Memory B cell (primary cell): ENCODE measurements around the gene PRSS48.

ENCODE experiments used
- ATAC-seq: fragments of 150-1000 bp; cut with Tn5 transposase; 2 replicates; pipeline ENCODE4 v1.10.0; 2021; ENCODE audit warnings: low read depth, mild to moderate bottlenecking, moderate library complexity
- DNase-seq, 2 donors: peaks; one replicate each; pipeline ENCODE4 v3.0.0; 2022; ENCODE audit warnings: low spot score in 2 of 2
- H3K27ac Mint-ChIP-seq: one replicate; pipeline ENCODE4 v1.8.0; 2022; ENCODE audit warnings: mild to moderate bottlenecking, moderate library complexity, mixed read lengths
- H3K27me3 Mint-ChIP-seq: one replicate; pipeline ENCODE4 v1.8.0; 2022; ENCODE audit warnings: mixed read lengths
- H3K36me3 Mint-ChIP-seq: one replicate; pipeline ENCODE4 v1.8.0; 2022; ENCODE audit warnings: mild to moderate bottlenecking, mixed read lengths
- H3K4me1 Mint-ChIP-seq: one replicate; pipeline ENCODE4 v1.8.0; 2022; ENCODE audit warnings: mixed read lengths
- H3K4me3 Mint-ChIP-seq: one replicate; pipeline ENCODE4 v1.8.0; 2022; ENCODE audit warnings: mild to moderate bottlenecking, moderate library complexity, mixed read lengths
- H3K9me3 Mint-ChIP-seq: one replicate; pipeline ENCODE4 v1.8.0; 2022; ENCODE audit warnings: mixed read lengths

Gene PRSS48

DNA sequence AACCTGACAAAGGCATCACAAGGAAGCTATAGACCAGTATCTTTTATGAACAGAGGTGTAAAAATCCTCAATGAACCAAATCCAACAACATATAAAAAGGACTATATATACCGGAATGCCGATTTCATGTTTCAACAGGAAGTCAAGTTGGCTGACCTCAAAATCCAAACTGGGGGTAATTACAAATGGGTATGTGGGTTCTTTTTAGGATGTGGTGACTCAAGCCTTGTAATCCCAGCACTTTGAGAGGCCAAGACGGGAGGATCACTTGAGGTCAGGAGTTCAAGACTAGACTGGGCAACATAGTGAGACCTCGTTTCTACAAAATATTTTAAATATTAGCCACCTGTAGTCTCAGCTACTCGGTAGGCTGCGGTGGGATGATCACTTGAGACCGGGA lies 10.4 kb downstream of the PRSS48 start:
- ATAC-seq, result no peak
- H3K4me1 Mint-ChIP-seq, result no peaks in the 10 kb centered on the region
- DNase-seq, result no peak
- H3K27me3 Mint-ChIP-seq, result peaks cover 2% of the 10 kb centered on the region
- no peaks in the 10 kb centered on the region for H3K36me3 Mint-ChIP-seq
- H3K4me3 Mint-ChIP-seq, result no peak overlapping the region
- H3K9me3 Mint-ChIP-seq, result peaks cover 10% of the 10 kb centered on the region
- no peak overlapping the region for H3K27ac Mint-ChIP-seq

DNA sequence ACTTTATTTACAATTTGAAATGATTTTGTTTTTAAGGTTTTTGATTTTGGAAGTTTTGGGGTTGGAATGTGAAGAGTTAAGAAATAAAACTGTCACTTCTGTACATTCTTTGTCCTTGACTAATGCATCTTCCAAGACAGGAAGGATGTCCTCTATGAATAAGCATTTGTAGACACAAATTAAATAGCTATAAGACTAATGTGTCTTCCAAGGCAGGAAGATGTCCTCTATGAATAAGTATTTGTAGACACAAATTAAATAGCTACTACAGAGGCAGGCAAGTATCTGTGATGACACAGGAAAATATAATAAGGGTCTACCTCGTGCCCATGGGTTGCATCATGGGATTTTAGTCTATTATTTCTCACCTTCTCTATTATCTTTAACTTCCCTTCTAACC lies 14.5 kb downstream of the PRSS48 start:
- H3K36me3 Mint-ChIP-seq, result no peaks in the 10 kb centered on the region
- peaks cover 2% of the 10 kb centered on the region for H3K27me3 Mint-ChIP-seq
- no peak overlapping the region for H3K27ac Mint-ChIP-seq
- no peak overlapping the region for H3K4me3 Mint-ChIP-seq
- H3K9me3 Mint-ChIP-seq, result peaks cover 7% of the 10 kb centered on the region
- DNase-seq (no peak), ATAC-seq (no peak)
- H3K4me1 Mint-ChIP-seq, result no peaks in the 10 kb centered on the region

- H3K27me3 Mint-ChIP-seq, result peaks cover 2% of the 10 kb centered on the region
- DNase-seq, result no peak
- H3K4me1 Mint-ChIP-seq, result no peaks in the 10 kb centered on the region
- ATAC-seq, result no peak
- H3K36me3 Mint-ChIP-seq, result no peaks in the 10 kb centered on the region
- H3K27ac Mint-ChIP-seq, result no peak overlapping the region
- H3K4me3 Mint-ChIP-seq, result no peak overlapping the region
- peaks cover 7% of the 10 kb centered on the region for H3K9me3 Mint-ChIP-seq
Measured at GRCh38 chr4:151292038-151292437, 15.1 kb downstream of the PRSS48 start.

DNA sequence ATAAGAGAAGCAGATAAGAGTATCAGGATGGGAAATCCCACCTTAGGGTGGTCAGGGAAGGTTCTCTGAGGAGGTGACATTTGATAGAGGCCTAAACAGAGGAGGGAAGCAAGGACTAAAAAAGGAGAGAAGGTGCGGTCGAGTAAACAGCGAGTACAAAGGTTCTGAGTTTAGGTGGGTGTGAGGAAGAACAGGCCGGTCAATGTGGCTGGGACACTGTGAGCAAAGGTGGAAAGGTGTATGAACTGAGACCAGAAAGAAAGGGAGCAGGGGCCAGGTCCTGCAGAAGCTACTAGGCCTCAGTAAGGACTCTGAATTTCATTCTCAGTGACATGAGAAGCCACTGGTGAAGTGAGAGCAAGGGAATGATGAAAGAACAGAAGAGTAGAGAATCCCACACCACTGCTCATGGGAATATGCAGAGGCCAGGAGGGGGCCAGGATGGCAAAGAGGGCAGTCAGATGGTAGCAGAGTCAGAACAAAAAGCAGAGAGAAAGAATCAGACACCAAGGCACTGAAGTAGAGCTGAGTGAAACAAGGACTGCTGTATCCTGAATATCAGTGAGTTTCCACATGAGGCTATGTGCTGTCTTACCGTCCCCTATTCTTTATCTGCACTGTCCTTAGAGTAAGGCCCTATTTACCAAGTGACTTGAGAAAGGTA lies 18.0 kb downstream of the PRSS48 start:
- peaks cover 6% of the 10 kb centered on the region for H3K27me3 Mint-ChIP-seq

GRCh38 chr4:151296227-151296626 lies 19.3 kb downstream of the PRSS48 start:
- Mint-ChIP-seq H3K27me3 (peaks cover 6% of the 10 kb centered on the region), H3K4me3 (no peak overlapping the region), H3K9me3 (peaks cover 1% of the 10 kb centered on the region), H3K4me1 (no peaks in the 10 kb centered on the region), H3K27ac (no peak overlapping the region), H3K36me3 (no peaks in the 10 kb centered on the region)
- DNase-seq (no peak), ATAC-seq (no peak)

More for the DNA sequence above, 18.0 kb downstream of the PRSS48 start:
- Mint-ChIP-seq H3K9me3 (peaks cover 7% of the 10 kb centered on the region), H3K36me3 (no peaks in the 10 kb centered on the region), H3K4me3 (no peak overlapping the region), H3K27ac (no peak overlapping the region), H3K4me1 (no peaks in the 10 kb centered on the region)
- ATAC-seq (no peak), DNase-seq (no peak)

GRCh38 chr4:151297170-151297569 lies 20.2 kb downstream of the PRSS48 start:
- Mint-ChIP-seq H3K4me1 (no peaks in the 10 kb centered on the region), H3K27ac (no peak overlapping the region), H3K4me3 (no peak overlapping the region), H3K27me3 (peaks cover 7% of the 10 kb centered on the region), H3K36me3 (no peaks in the 10 kb centered on the region), H3K9me3 (peaks cover 1% of the 10 kb centered on the region)
- ATAC-seq (no peak), DNase-seq (no peak)

DNA sequence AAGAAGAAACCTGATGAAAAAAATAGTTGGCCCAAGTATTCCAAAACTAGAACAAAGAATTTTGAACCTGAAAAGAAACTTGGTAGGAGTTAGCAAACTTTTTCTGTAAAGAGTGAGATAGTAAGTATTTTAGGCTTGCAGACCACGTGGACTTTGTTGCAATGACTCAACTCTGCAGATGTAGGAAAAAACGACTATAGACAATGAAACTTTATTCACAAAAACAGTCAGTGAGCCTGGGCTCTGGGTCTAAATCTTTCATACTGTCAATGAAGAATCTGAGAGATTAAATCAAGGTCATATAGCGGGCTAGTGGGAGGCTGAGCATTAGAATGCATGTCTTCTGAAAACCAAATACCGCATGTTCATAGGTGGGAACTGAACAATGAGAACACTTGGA lies 25.5 kb downstream of the PRSS48 start:
- no peak for ATAC-seq
- Mint-ChIP-seq H3K27ac (no peak overlapping the region), H3K27me3 (peaks cover 5% of the 10 kb centered on the region), H3K4me1 (no peaks in the 10 kb centered on the region), H3K9me3 (no peaks in the 10 kb centered on the region), H3K4me3 (no peak overlapping the region), H3K36me3 (no peaks in the 10 kb centered on the region)
- DNase-seq, result no peak

DNA sequence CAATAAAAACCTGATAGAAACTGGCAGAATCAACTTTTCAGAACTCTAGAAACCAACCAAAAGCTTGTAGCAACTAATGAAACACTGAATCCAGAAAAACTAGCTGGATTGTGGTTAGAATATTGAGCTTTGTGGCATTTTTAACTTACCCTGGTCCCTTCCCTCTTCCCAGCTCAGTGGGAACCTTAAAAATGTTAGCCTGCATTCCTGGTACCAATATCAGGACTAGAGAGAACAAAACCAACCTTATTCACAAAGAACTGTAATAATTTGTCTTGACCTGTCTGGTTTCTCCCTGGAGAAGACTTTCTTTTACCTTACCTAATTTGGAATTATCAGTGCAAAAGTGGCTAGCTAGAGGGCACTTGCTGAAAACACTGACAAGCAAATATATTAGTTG lies 27.3 kb downstream of the PRSS48 start:
- Mint-ChIP-seq H3K27me3 (peaks cover 3% of the 10 kb centered on the region), H3K36me3 (no peaks in the 10 kb centered on the region), H3K9me3 (no peaks in the 10 kb centered on the region), H3K27ac (no peak overlapping the region), H3K4me3 (no peak overlapping the region), H3K4me1 (no peaks in the 10 kb centered on the region)
- DNase-seq, result no peak
- ATAC-seq, result no peak

- H3K9me3 Mint-ChIP-seq, result no peaks in the 10 kb centered on the region
Measured at GRCh38 chr4:151304755-151305154, 27.8 kb downstream of the PRSS48 start.

DNA sequence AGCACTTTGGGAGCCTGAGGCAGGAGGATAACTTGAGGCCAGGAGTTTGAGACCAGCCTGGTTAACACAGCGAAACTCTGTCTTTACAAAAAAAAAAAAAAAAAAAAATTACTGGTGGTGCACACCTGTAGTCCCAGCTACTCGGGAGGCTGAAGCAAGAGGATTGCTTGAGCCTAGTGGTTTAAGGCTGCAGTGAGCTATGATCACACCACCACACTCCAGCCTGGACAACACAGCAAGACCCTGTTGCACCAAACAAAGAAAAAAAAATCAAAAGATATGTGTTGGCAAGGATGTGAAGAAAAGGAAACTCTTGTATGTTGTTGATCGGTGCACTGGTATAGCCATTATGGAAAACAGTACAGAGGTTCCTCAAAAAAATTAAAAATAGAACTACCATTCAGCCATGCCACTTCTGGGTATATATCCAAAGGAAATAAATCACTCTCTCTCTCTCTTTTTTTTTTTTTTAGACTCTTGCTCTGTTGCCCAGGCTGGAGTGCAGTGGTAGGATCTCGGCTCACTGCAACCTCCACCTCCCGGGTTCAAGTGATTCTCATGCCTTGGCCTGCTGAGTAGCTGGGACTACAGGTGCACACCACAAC lies 33.3 kb downstream of the PRSS48 start:
- H3K27ac Mint-ChIP-seq, result no peak overlapping the region
- no peaks in the 10 kb centered on the region for H3K9me3 Mint-ChIP-seq
- H3K36me3 Mint-ChIP-seq, result no peaks in the 10 kb centered on the region
- no peak for ATAC-seq
- no peaks in the 10 kb centered on the region for H3K27me3 Mint-ChIP-seq
- H3K4me3 Mint-ChIP-seq, result no peak overlapping the region
- DNase-seq, result no peak
- H3K4me1 Mint-ChIP-seq, result no peaks in the 10 kb centered on the region

More at GRCh38 chr4:151304755-151305154, 27.8 kb downstream of the PRSS48 start:
- H3K4me1 Mint-ChIP-seq, result no peaks in the 10 kb centered on the region
- no peak overlapping the region for H3K27ac Mint-ChIP-seq
- H3K36me3 Mint-ChIP-seq, result no peaks in the 10 kb centered on the region
- DNase-seq, result no peak
- ATAC-seq, result no peak
- no peak overlapping the region for H3K4me3 Mint-ChIP-seq
- peaks cover 3% of the 10 kb centered on the region for H3K27me3 Mint-ChIP-seq

DNA sequence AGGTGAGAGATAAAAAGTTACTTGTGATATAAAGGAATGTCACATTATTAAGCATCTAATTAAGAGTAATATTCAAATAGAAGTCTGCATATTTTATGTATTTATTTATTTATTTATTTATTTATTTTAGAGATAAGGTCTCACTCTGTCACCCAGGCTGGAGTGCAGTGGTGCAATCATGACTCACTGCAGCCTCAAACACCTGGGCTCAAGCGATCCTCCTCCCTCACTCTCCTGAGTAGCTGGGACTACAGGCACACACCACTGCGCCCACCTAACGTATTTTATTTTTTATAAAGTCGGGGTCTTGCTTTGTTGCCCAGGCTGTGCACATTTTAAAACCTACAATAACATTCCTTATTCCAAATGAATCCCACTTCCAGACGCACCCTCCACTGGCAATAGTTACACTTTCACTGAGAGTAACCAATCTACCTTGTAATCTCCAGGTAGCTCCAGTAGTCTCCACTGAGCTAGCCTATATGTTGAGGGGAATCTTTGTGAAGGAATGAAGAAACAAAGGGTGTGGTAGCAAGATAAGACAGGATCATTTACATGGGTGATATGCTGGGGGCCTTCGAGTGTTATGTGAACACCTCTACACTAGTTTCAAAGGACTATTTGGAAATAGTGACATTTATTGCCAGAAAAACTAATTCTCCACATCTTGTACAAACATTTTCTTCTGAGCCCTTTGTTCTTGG lies 36.5 kb downstream of the PRSS48 start:
- Mint-ChIP-seq H3K27ac (no peak overlapping the region), H3K4me3 (no peak overlapping the region)

DNA sequence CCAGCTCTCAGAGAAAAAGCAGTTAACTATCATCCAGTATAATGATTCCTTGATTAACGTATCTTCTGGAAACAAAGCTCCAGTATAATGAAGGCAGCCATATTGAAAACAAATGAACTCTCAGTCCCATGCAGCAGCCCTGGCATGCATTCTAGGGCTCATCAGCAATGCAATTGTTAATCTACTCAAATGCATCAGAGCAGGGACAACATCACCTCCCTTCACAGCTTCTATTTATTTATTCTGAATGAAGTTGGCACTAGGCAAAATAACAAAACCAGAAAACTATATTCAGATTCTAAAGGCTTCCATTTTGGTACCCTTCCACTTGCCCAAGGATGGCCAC lies 37.0 kb downstream of the PRSS48 start:
- DNase-seq, result no peak

More for the DNA sequence above, 36.5 kb downstream of the PRSS48 start:
- Mint-ChIP-seq H3K4me1 (no peaks in the 10 kb centered on the region), H3K9me3 (no peaks in the 10 kb centered on the region), H3K27me3 (no peaks in the 10 kb centered on the region), H3K36me3 (no peaks in the 10 kb centered on the region)
- DNase-seq (no peak), ATAC-seq (no peak)

GRCh38 chr4:151314479-151314878 lies 37.5 kb downstream of the PRSS48 start:
- ATAC-seq, result no peak
- H3K27ac Mint-ChIP-seq, result no peak overlapping the region
- DNase-seq, result no peak
- no peaks in the 10 kb centered on the region for H3K9me3 Mint-ChIP-seq
- no peaks in the 10 kb centered on the region for H3K4me1 Mint-ChIP-seq
- H3K36me3 Mint-ChIP-seq, result no peaks in the 10 kb centered on the region
- no peaks in the 10 kb centered on the region for H3K27me3 Mint-ChIP-seq
- no peak overlapping the region for H3K4me3 Mint-ChIP-seq

More for the DNA sequence above, 37.0 kb downstream of the PRSS48 start:
- no peaks in the 10 kb centered on the region for H3K27me3 Mint-ChIP-seq
- H3K36me3 Mint-ChIP-seq, result no peaks in the 10 kb centered on the region
- no peak overlapping the region for H3K27ac Mint-ChIP-seq
- no peaks in the 10 kb centered on the region for H3K4me1 Mint-ChIP-seq
- no peak for ATAC-seq
- no peaks in the 10 kb centered on the region for H3K9me3 Mint-ChIP-seq
- no peak overlapping the region for H3K4me3 Mint-ChIP-seq

DNA sequence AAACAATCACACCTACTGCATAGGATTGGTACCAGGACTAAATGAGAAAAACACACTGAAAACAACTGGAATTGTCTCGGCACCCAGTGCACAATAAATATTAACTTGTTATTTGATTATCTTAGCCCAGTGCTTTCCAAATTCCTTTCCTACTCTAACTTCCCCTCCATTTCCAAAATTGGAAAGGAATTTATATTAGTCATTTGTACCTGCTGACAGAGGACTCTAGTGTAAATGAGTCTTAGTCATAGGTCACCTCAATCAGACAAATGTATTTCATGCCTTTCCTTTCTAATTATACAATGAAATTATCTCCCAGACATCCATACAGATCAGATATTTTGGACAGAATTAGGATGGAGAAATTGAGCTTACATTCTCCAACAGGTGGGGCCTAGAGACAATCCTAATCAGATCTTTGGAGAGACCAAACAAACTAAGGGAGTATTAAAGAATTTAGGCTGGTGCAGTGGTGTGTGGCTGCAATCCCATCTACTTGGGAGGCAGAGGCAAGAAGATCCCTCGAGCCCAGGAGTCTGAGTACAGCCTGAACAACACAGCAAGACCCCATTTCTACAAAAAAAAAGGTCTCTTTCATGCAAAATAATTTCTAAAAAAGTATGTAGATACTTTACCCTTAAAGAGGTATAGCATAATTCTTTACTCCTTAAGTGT lies 38.4 kb downstream of the PRSS48 start:
- Mint-ChIP-seq H3K4me3 (no peak overlapping the region), H3K27ac (no peak overlapping the region), H3K4me1 (no peaks in the 10 kb centered on the region), H3K36me3 (no peaks in the 10 kb centered on the region), H3K9me3 (no peaks in the 10 kb centered on the region), H3K27me3 (no peaks in the 10 kb centered on the region)
- no peak for DNase-seq
- no peak for ATAC-seq
